Thoracic aorta (tissue), 2 donors: Measurements from ENCODE around the gene LIFR. TPM values are rescaled to one million over a fixed set of nuclear protein-coding genes. Genes with fewer than 3 reads are reported as not detected.
A peak's percentile ranks its signal among the peaks of the same experiment; 100 is the strongest.

Experiments used
- ATAC-seq: fragments of 150-250 bp; one replicate; pipeline ENCODE4 v1.8.0; 2017; ENCODE audit warnings: low read depth; ENCODE audit not compliant: insufficient number of reproducible peaks, low FRiP score
- DNase-seq: peaks from one replicate; pipeline ENCODE4 v3.0.0-alpha.2; 2020; ENCODE audit warnings: low spot score
- H3K27ac ChIP-seq, 2 donors: fragments of 200-600 bp; sonication (generic); 1 replicate in 1 of 2; 2 replicates in 1 of 2; pipeline ENCODE4 v1.5.1; 2016; ENCODE audit warnings: mild to moderate bottlenecking in 2 of 2, moderate library complexity in 2 of 2
- H3K27me3 ChIP-seq: fragments of 200-600 bp; sonication (generic); replicated peaks from 2 replicates; pipeline ENCODE4 v1.6.0; 2016; ENCODE audit warnings: mild to moderate bottlenecking; ENCODE audit not compliant: insufficient read depth
- H3K36me3 ChIP-seq: fragments of 200-600 bp; sonication (generic); one replicate; pipeline ENCODE4 v1.5.1; 2016
- H3K4me1 ChIP-seq, 2 donors: fragments of 200-600 bp; sonication (generic); 1 replicate in 1 of 2; 2 replicates in 1 of 2; pipeline versions ENCODE4 v1.5.1 to v1.6.0; 2016; ENCODE audit warnings: low read depth in 2 of 2, mild to moderate bottlenecking in 1 of 2; ENCODE audit not compliant: control insufficient read depth in 1 of 2
- H3K4me3 ChIP-seq: fragments of 200-600 bp; sonication (generic); 2 replicates; pipeline ENCODE4 v1.5.1; 2016; ENCODE audit warnings: mild to moderate bottlenecking
- H3K9me3 ChIP-seq: fragments of 200-600 bp; sonication (generic); 2 replicates; pipeline ENCODE4 v1.5.1; 2016
- CTCF ChIP-seq: fragments of 200-600 bp; sonication (generic); IDR thresholded peaks from one replicate; pipeline ENCODE4 v1.5.1; 2019; ENCODE audit warnings: antibody characterized with exemption
- total RNA-seq, 2 donors: library from RNA; depleted of rRNA; stranded (reverse); fragments of >200 nt; gene quantifications; one replicate each; pipeline versions ENCODE4 v1.1.0 to v1.2.3, GENCODE V29; 2016

LIFR gene
- total RNA-seq, 2 donors from 2014 or later, result 61.1 to 110 TPM

- TF ChIP-seq CTCF, result no peak
- H3K36me3 ChIP-seq, result no peaks in the 10 kb centered on the region
- no peaks in the 10 kb centered on the region for H3K9me3 ChIP-seq
- DNase-seq (no peak), ATAC-seq (no peak)
- peak overlapping the region; percentile 76 for H3K4me3 ChIP-seq
- peak overlapping the region; percentile 68 to 71 for H3K27ac ChIP-seq
- H3K4me1 ChIP-seq, result peaks cover 18 to 51% of the 10 kb centered on the region in 2 donors
- no peaks in the 10 kb centered on the region for H3K27me3 ChIP-seq
Observed at GRCh38 chr5:38445374-38446028, 110.9 kb downstream of the LIFR start.

GRCh38 chr5:38443390-38443789 is 113.1 kb downstream of the LIFR start:
- Histone ChIP-seq H3K36me3 (no peaks in the 10 kb centered on the region), H3K4me3 (no peak overlapping the region), H3K27ac (no peak overlapping the region), H3K9me3 (no peaks in the 10 kb centered on the region), H3K27me3 (no peaks in the 10 kb centered on the region), H3K4me1 (peaks cover 14 to 38% of the 10 kb centered on the region in 2 donors)
- TF ChIP-seq CTCF, result no peak
- ATAC-seq (no peak), DNase-seq (no peak)

GRCh38 chr5:38442247-38442573 is 114.2 kb downstream of the LIFR start:
- Histone ChIP-seq H3K36me3 (no peaks in the 10 kb centered on the region), H3K27ac (no peak overlapping the region), H3K9me3 (no peaks in the 10 kb centered on the region), H3K27me3 (no peaks in the 10 kb centered on the region), H3K4me3 (no peak overlapping the region), H3K4me1 (peaks cover 2 to 27% of the 10 kb centered on the region in 2 donors)
- ATAC-seq (no peak), DNase-seq (no peak)
- no peak for TF ChIP-seq CTCF

- TF ChIP-seq CTCF, result peak; percentile 97
- no peak overlapping the region for H3K4me3 ChIP-seq
Observed at GRCh38 chr5:38441453-38442246, 114.8 kb downstream of the LIFR start.

GRCh38 chr5:38438757-38439156 is 117.7 kb downstream of the LIFR start:
- Histone ChIP-seq H3K4me1 (peaks cover 6 to 13% of the 10 kb centered on the region in 2 donors), H3K27ac (no peak overlapping the region), H3K9me3 (no peaks in the 10 kb centered on the region), H3K36me3 (no peaks in the 10 kb centered on the region), H3K4me3 (no peak overlapping the region), H3K27me3 (no peaks in the 10 kb centered on the region)
- ATAC-seq (no peak), DNase-seq (no peak)
- TF ChIP-seq CTCF, result no peak

More at GRCh38 chr5:38441453-38442246, 114.8 kb downstream of the LIFR start:
- Histone ChIP-seq H3K4me1 (peaks cover 0 to 22% of the 10 kb centered on the region in 2 donors), H3K36me3 (no peaks in the 10 kb centered on the region), H3K27ac (no peak overlapping the region), H3K27me3 (no peaks in the 10 kb centered on the region), H3K9me3 (no peaks in the 10 kb centered on the region)
- ATAC-seq, result peak; percentile 70
- DNase-seq, result peak; percentile 75
